NCI-H1048 (cell line): ENCODE results near the gene RAPGEF6.
"Not testable (repeated sequence)": the region's sequence is repeated elsewhere in the genome, so short reads cannot be mapped to it uniquely, and the experiment has no call there.

ENCODE experiments used
- DNase-seq: peaks from one replicate; lab custom pipeline; 2025; lab: John Stamatoyannopoulos, UW

RAPGEF6 gene

DNA sequence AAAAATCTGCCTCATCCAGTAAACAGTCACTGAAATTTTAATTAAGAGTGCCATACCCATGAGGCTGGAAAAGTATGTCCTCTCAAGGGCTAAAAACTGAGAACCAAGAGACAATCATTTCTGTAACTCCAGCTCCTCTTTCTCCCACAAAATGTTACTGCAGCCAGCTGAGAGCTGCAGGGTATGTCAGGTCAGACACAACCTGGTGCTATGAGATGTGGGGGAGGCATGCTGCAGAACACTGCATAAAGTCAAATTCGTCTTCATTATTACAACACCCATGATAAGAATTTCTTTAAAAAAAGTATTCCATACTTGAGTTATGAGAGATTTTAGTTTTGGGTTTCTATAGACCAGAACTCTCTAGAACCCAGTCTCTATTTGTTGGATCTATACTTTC lies 209.0 kb downstream of the RAPGEF6 start:
- DNase-seq, result no peak

DNA sequence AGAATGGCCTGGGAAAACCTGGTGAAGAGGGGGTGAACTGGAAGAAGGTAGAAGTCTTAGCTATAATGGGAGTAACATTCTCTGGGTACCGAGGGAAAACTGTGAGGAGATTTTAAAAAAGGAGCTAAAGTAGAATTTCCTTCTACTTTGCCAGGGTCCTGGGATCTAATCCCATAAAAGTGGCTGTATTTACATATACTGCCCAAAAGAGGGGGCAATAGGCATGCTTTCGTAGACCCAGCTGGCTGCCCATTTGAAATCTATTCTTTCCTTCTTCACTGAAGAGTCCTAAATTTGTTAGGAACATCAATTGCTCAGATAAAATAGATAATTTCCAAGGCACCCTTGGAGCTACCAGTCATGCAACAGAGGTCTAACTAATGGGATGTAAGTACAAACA lies 212.0 kb downstream of the RAPGEF6 start:
- DNase-seq, result no peak

DNA sequence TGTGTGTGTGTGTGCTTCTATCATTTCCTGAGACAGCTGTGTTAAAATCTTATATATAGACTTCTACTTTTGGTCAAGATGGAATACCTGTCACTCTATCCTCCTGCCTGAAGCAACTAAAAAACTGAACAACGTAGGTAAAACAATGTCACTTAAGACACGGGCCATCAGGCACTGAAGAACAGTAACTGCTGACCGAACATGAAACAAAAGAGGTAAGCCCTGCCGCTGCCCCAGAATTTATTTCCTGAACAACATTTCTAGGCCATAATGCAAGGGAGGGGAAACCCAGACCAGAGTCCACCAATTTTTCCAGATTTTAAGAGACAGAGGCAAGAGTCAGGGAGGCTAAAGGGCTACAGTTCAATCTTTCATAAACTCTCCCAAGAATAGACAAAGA lies 215.2 kb downstream of the RAPGEF6 start:
- no peak for DNase-seq

DNA sequence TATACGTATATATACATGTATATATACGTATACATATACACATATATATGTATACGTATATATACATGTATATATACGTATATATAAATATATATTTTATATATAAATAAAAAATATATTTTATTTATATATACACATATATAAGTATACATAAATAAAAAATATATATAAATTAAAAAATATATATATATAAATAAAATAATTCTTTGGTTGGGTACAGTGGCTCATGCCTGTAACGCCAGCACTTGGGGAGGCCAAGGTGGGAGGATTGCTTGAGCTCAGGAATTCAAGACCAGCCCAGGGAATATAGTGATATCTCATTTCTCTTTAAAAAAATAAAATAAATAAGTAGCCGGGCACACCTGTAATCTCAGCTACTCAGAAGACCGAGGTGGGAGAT lies 216.2 kb downstream of the RAPGEF6 start:
- no peak for DNase-seq

DNA sequence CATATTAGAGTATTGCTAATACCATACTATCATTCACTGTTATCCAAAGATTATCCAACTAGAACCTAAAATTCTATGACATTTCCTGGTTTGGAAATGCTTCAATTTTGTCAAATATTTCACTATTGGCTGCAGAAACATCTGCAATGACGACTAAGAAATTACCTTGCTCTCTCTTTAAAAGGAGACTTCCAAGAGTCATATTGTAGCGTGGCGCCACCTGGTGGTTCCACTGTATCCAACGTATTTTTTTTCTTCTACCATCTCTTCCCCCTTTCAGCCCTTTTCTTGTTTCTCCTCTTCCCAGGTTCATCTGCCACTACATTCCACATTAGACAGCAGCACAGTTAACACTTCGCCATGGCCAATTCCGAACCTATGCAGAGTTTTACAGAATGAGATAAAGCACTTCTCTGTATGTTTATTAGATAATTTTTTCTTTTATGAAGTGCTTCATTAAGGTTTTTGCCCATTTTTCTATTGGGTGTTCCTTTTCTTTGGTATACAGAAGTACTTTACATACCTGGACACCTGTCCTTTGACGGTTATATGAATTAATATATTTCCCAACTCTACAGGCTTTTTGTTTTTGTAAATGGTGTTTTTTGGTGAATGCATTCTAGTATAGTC lies 217.7 kb downstream of the RAPGEF6 start:
- peak; percentile 56 for DNase-seq

DNA sequence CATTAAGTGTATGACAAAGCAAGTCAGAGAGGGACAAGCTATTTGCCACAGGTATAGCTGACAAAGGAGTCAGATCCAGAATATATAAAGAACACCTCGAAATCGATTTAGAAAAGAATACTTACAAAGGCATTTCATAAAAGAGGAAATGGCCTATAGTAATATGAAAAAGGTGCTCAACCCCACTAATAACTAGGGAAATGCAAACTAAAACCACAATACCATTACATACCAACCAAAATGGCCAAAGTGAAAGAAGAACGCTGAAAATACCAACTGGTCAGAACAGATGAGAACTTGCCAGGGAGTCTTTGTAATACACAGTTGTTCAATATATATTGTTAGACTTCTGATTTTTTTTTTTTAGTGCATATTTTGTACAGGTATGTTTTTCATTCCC lies 218.3 kb downstream of the RAPGEF6 start:
- no peak for DNase-seq

DNA sequence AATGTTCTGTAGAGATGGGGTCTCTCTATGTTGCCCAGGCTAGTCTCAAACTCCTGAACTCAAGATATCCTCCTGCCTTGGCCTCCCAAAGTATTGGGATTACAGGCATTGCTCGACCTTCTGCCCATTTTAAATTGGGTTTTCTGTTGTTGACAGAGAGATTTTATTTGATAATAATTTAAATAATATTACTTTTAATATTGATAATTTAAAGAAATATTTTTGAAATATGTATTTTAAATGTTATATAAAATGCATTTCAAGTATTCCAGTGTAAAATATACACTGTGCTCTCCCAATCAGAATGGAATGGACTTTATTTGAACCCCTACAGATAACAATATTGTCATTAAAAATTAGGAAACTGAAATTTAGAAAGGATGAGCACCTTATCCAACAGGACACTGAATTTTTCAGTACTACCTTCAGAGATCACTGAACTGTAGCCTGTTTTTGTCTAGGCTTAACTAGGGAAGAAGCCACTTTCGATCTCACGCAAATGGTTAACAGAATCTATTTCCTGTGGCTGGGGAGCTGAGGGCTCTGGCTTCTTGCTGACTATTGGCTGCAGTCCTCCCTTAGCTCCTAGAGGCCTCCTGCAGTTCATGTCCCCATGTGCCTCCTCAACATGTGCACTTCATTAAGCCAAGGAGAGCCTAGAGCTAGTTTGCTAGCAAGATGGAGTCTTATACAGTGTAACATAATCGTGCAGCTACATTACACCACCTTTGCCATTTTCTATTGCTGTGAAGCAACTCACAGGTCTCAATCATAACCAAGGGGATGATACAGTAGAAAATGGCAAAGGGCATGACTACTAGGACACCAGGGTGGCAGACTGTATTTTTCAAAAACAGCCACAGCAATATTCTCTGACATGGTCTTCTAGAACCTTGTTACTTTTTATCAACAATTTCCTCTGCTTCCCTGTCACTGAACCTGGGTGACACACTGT lies 221.1 kb downstream of the RAPGEF6 start:
- DNase-seq, result no peak

DNA sequence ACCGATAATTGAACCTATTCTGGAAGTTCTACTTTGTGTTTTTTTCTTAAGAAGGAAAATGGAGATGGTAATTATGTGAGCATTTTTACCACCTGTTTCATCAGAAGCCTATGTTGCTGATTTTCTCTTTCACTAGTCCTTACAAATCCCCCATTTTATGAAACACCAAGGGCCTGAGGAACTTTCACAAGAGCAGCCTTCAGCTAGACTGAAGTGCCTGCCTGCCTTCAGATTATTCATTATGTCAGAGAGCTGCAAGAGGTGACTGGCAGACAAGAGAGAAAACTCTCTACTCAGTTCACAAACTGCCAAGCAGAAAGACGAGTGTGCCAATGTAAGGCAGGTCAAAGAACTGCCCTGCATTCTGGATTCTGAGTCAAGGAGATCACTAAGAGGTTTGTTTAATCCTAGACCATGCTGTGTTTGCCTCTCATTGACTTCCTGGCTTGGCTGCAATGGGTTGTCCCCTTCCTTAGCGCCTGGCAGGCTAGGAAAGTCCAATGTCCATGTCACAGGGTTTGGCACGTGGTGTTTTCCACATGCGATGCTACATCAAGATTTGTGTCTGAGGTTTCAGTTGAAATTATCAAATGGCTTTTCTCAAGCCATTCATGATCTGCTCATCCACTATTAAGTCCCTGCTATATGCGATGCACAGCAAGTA lies 227.9 kb downstream of the RAPGEF6 start:
- no peak for DNase-seq

DNA sequence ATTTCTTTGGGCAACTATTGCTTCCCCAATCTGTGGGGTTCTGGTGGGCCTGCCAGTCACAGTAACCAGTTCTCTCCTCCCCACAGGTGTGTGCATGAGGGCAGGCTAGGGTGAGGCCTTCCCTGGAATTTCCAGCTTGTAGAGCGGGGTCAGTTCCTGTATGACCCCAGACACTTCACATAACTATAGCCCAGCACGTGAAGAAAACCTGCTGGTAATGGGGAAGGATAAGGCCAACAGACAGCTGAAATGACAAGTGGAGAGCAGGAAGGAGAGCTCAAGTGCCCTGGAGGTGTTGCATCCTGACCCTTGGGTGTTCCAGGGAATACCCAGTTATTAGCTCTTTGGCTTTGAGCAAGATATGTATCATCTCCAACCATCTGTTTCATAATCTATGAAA lies 229.0 kb downstream of the RAPGEF6 start:
- DNase-seq, result no peak

DNA sequence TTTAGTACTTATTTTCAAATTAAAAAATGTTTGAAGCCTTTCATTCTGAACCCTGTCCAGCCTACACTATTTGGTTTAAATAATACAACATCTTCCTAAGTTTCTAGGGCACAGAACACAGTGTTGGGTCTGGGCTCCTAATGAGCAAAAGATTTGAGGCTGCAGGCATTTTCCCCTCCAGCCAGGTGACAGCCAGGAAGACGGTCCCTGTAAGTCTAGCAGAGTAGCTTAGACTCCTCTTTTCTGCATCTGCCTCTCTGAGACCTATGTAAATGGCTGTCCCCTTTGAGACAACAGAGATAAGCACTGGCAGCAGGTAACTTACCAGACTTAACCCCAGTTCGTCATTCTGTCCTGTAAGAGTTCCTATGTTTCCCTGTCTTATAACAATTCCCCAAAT lies 229.4 kb downstream of the RAPGEF6 start:
- no peak for DNase-seq

DNA sequence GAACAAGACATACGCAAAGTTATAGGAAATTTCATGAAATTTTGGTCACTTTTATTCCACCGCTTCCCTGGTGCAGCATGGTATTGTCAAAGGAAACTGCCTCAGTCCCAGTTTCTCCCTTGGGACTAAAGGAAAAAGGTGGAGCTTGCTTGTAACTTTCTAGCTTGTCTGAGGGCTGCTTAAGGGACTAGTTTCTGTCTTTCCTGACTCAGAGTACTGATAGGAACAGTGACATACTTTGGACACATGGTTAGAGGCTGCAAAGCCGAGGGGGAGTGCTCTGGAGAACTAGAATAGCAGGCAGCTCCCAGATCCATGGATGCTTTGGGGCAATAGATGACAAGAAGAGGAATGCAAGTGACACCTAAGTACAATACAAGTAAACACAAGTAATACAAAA lies 234.4 kb downstream of the RAPGEF6 start:
- no peak for DNase-seq

DNA sequence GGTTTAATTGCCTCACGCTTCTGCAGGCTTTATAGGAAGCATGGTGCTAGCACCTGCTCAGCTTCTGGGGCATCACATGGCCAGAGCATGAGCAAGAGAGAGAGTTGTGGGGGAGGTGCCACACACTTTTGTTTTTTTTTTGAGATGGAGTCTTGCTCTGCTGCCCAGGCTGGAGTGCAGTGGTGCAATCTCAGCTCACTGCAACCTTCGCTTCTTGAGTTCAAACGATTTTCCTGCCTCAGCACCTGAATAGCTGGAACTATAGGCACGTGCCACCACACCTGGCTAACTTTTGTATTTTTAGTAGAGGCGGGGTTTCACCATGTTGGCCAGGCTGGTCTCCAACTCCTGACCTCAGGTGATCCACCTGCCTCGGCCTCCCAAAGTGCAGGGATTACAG lies 236.0 kb downstream of the RAPGEF6 start:
- not testable (repeated sequence) for DNase-seq

DNA sequence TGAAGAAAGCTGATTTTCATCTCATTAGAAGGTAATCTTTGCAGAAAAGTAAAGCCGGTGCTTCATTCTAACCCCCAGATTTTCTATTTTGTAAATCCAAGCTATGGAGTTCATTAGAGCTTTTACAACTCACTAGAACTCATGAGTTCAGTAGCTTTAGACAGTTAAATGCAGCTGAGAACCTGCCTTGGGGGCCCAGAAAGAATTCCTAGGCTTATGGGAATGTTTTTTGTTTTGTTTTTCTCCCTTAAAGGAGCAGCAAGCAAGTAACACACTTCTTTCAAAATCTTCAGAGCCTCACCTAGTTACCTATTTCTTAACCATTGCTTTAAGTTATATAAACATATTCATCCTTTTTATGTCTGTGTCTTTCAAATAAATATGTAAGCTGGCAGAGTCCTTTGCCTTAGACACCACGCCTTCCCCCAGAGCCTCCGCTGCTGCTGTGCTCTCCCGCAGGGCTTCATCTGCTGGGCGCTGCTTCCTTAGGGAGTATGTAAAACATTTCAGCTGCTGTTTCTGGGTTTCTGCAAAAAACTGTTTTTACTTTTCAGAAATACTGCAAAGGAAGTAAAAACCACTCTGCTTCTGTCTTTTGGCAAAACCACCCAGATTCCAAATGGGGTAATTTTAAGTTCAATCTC lies 238.3 kb downstream of the RAPGEF6 start:
- no peak for DNase-seq

DNA sequence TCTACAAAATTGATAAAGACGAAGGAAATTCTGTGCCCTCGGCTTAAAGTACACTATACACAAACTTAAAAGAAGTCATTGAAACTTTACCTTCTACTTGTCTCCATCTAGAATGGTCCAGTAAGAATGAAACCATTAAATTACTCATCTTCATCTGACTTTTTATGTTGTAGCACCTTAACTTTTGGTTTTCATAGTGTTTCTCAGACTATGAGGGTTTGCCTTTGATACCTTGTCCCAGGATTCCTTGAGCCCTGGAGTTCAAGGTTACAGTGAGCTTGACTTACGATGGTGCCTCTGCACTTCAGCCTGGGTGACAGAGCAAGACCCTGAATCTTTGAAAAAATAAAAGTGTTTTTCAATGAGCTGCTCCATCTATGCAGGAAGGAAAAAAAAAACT lies 239.0 kb downstream of the RAPGEF6 start:
- DNase-seq, result no peak

DNA sequence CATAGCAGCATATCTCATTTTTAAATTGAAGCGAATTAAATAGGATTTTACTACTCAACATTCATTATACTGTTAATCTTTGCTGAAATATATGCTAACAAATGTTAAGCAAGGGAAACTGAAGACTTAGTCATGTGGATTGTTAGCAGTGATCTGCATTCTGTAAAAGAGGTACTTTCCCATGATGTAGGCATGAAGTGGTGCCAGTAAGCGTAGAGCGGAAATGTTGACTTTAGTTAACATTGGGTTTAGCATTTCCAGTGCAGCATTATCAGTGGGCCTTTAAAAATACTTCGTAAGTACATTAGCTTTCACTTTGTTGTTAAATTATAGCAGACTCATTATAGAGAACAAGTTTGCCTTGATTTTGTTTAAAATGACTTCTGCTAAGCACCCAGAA lies 240.9 kb downstream of the RAPGEF6 start:
- DNase-seq, result no peak

DNA sequence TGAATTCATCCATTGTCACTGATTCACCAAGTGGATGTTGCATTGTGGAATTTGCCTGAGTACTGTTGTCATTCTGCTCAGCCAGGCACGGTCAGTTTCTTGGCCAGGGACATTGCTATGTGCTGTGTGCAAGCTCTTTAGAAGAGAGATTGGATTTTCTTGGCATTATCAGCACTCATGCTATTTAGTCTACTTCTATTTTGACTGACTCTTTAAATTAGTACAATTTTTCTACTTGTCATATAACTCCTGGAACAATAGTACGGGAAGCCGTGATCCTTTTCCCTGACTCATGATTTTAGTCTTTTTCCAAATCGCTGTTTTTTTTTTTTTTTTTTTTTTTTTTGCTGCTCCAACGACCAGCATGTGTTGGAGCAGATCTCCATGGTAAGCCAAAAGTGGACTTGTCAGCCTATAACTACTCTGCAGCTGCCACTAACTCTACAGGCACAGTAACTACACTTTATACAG lies 241.5 kb downstream of the RAPGEF6 start:
- no peak for DNase-seq

DNA sequence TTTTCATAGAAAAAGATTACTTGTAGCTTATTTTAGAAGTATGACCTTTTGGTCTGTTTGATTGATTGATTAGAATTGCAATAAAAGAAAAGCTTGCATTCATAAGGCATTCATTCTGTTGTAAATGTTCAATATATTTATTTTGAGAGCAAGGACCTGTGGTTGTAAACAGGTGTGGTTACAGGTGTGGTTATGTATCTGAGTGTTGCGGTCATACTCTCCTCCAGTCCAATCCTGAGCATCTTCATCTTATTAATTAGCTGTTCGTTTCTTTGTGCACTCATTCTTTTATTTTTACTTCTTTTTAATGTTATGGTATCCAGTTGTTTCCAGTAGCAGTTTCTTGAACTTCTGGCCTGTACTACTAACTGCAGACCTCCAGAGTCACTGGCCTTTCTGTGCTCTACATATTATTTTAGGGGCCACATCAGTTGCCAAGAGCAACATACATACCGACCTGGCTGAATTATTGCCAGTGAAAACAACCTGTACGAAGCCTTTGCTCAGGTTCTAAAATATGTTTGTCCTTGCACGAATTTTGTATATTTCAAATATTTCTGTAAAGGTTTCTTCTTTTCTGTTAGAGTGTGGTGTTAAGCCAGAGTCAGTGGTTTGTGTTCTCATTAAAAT lies 242.4 kb downstream of the RAPGEF6 start:
- no peak for DNase-seq

DNA sequence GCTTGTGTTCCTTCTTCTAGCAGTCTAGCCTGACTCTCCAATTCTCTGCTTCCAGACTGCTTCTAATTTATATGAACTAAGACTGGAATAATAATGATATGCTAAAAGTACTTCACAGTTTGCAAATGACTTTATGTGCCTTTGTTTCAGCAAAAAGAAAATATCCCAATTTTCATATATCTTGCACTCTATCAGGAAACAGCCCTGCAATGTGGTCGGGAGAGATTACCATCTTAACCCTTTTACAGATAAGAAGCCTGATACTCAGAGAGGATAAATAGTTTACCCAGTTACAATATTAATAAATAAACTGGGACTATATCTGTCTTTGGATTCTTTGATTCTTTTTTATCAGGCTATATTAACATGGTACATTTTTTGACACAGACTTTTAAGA lies 245.2 kb downstream of the RAPGEF6 start:
- DNase-seq, result no peak

DNA sequence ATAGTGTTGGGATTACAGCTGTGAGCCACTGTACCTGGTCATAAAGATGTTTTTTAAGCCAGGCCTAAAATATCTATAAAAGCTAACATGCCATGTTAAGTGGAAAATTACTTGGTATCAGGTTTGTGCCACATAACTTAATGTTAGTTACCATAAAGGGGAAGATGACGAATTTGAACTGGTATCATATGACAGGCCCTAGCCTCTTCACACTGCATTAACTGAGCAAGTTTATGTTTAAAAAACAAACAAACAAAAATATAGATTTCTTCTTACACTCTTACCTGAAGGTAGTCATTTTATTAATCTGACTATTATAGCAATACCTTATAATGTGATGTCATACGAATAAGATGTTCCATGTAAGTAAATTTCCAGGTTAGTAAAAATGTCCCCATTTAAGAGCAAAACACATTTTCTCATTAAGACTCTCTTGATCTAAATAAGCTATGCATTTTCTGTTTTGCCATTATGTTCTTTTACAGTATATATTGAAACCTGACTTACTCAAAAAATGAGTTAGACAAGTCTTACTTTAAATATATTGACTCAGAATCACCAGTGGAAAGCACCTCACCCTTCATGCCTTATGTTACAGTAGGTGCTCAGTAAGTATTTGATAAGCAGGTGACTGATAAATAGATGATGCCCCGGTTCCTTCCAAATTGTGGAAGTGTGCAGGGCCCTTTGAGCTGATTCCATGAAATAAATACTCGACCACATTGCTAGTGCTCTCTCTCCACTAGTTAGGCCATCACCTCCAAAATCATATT lies 245.7 kb downstream of the RAPGEF6 start:
- no peak for DNase-seq

DNA sequence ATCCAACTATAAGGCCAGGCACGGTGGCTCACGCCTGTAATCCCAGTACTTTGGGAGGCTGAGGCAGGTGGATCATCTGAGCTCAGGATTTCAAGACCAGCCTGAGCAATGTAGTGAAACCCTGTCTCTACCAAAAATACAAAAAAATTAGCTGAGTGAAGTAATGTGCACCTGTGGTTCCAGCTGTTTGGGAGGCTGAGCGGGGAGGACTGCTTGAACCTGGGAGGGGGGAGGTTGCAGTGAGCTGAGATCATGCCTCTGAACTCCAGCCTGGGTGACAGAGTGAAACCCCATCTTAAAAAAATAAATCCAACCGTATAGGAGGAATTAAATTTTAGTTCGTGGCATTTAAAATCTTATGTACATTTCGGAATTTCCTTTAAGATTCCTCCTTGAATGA lies 247.8 kb downstream of the RAPGEF6 start:
- no peak for DNase-seq

DNA sequence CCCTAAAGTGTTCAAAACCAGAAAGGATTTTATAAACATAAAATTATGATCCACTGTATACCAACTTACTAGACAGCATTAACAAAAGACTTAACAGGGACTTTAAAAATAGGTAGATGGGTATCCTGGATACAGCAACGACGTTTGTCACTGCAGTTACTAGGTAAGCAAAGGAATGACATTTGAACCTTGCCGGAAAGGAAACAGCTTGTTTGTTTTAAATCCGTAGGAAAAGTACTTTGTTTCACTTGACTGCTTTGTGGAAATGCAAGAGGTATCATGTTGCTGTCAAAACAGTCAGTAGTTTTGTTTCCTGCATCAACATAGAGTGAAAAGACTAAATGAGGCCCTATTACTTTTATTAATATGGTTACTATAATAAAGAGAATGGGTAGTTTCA lies 248.2 kb downstream of the RAPGEF6 start:
- DNase-seq, result no peak
